SK-N-SH treated with all-trans-retinoic acid at 6 μM for 48 hours (cell line): ENCODE results near the gene BICDL1.

Experiments used
- BACH2 ChIP-seq: fragments of 250-450 bp; sonication (Bioruptor Pico); IDR thresholded peaks from 2 replicates; pipeline ENCODE4 v1.9.0; 2021; ENCODE audit warnings: mild to moderate bottlenecking, borderline replicate concordance
- CREB5 ChIP-seq: fragments of 250-450 bp; sonication (Bioruptor Pico); IDR thresholded peaks from 2 replicates; pipeline ENCODE4 v1.5.1; 2020; ENCODE audit warnings: low read depth, mild to moderate bottlenecking, moderate library complexity
- ESRRG ChIP-seq: fragments of 250-450 bp; sonication (Bioruptor Pico); IDR thresholded peaks from 2 replicates; pipeline ENCODE4 v1.6.1; 2021; ENCODE audit warnings: mild to moderate bottlenecking
- OSR1 ChIP-seq: fragments of 250-450 bp; sonication (Bioruptor Pico); IDR thresholded peaks from 2 replicates; pipeline ENCODE4 v1.8.0; 2022; ENCODE audit warnings: moderate library complexity, mild to moderate bottlenecking, inconsistent platforms
- SNAI2 ChIP-seq: fragments of 250-450 bp; sonication (Bioruptor Pico); IDR thresholded peaks from 2 replicates; pipeline ENCODE4 v1.5.0; 2020; ENCODE audit warnings: mild to moderate bottlenecking, moderate library complexity
- ZNF565 ChIP-seq: fragments of 450-650 bp; formaldehyde crosslinking; conservative IDR thresholded peaks from 2 replicates; pipeline ENCODE4 v1.5.0; 2020; ENCODE audit warnings: low read depth, mild to moderate bottlenecking, moderate library complexity

DNA sequence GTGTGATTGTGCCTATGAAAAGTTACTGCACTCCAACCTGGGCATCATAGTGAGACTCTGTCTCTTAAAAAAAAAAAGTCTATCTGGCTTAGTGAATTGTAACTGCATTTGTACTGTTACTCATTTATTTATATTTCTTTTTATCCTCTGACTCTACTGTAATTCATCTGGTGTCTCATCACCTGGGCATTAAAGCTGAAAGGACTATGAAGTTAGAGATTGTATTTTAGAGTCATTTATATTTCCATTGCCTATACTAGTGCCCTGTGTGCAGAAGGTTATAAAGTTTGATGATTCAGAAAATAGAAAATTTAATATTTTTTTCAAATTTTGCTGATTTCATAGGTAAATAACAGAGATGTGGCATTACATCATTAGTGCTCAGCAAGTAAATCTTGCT lies 30.2 kb downstream of the BICDL1 start:
- TF ChIP-seq BACH2 (CRISPR knock-in tag), result no peak
- TF ChIP-seq ESRRG (CRISPR knock-in tag), result no peak
- TF ChIP-seq SNAI2, result no peak
- no peak for TF ChIP-seq OSR1 (CRISPR knock-in tag)
- no peak for TF ChIP-seq ZNF565 (CRISPR knock-in tag)
- TF ChIP-seq CREB5 (CRISPR knock-in tag), result no peak
